Activated CD8-positive, alpha-beta T cell treated with anti-CD3 and anti-CD28 coated beads for 36 hours (primary cell): Measurements from ENCODE around the gene ASGR1. TPM values are rescaled to one million over a fixed set of nuclear protein-coding genes. Genes with fewer than 3 reads are reported as not detected.

ENCODE experiments used
- ATAC-seq: fragments of 200-7000 bp; cut with Tn5 transposase; one replicate; pipeline ENCODE4 v1.10.0; 2021; ENCODE audit warnings: mild to moderate bottlenecking, moderate library complexity
- CTCF ChIA-PET: fragments of 350-600 bp; sonication (Branson Sonifier 250); formaldehyde crosslinking; loops from one replicate; lab custom pipeline; 2021; ENCODE audit warnings: antibody characterized with exemption; lab: Charles Lee
- POLR2A ChIA-PET: fragments of 350-600 bp; sonication (Branson Sonifier 250); formaldehyde crosslinking; loops from one replicate; lab custom pipeline; 2021; ENCODE audit warnings: antibody characterized with exemption; lab: Charles Lee
- DNase-seq: peaks from one replicate; pipeline ENCODE4 v3.0.0-alpha.2; 2020
- H3K27ac Mint-ChIP-seq: one replicate; pipeline ENCODE4 v1.8.0; 2021; ENCODE audit warnings: mild to moderate bottlenecking, mixed read lengths
- H3K27me3 Mint-ChIP-seq: one replicate; pipeline ENCODE4 v1.8.0; 2021; ENCODE audit warnings: mixed read lengths
- H3K36me3 Mint-ChIP-seq: one replicate; pipeline ENCODE4 v1.8.0; 2021; ENCODE audit warnings: low read depth, mixed read lengths
- H3K4me1 Mint-ChIP-seq: one replicate; pipeline ENCODE4 v1.8.0; 2021; ENCODE audit warnings: low read depth, mixed read lengths
- H3K4me3 Mint-ChIP-seq: one replicate; pipeline ENCODE4 v1.8.0; 2021; ENCODE audit warnings: mild to moderate bottlenecking, moderate library complexity, mixed read lengths
- H3K9me3 Mint-ChIP-seq: one replicate; pipeline ENCODE4 v1.8.0; 2021; ENCODE audit warnings: mixed read lengths
- intact Hi-C: fragments of 100-400 bp; cut with micrococcal nuclease; formaldehyde crosslinking; loops from one replicate; pipeline ENCODE4 v1.10.0; 2022
- total RNA-seq, 2 experiments: library from RNA; stranded (reverse); gene quantifications; one replicate each; pipeline ENCODE4 v1.2.3, GENCODE V29; 2021
- TF ChIP-seq, protein P1 (sequence below): fragments of 200-600 bp; IDR thresholded peaks from one replicate; pipeline ENCODE4 v1.8.0; 2022; ENCODE audit warnings: antibody characterized with exemption, mild to moderate bottlenecking

ASGR1 gene
- total RNA-seq, 2 experiments from 2014 or later, result 2.6 to 3.9 TPM

DNA sequence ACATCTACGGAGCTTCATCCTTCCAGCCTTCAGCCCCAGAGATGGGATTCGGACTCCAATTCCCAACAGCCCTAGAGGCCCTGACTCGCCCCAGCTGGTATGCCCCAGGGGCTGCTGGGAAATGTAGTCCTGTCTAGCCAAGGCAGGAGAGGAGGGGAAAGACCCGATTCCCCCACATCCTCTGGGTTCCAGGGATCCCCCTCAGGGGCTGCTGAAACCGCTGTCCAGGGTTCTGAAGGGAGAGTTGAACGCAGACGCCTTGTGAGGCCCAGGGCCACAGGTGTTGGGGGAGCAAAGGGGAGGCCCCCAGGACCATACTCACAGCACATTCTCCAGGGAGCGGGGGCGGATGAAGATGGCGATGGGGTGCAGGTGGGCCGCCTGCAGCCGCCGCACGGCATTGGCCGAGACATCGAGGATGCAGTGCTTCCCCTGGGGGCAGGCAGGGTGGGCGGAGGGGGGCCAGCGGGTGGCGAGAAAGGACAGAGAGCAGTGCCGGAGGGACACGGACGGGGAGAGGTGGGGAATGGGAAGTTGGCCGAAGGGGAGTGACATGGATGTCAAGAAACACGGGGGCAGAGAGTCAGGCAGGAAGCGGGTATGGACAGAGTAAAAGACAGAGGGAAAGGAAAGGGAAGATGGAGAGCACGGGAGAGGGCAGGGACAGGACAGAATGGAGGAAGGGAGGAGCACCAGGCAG is 12.6 kb upstream of the ASGR1 start:
- ATAC-seq, result peak; percentile 83
- intact Hi-C loops, result no loop called here
- CTCF ChIA-PET, result no interaction called here
- H3K4me1 Mint-ChIP-seq, result no peaks in the 10 kb centered on the region
- DNase-seq, result peak; percentile 60
- no peaks in the 10 kb centered on the region for H3K36me3 Mint-ChIP-seq
- POLR2A ChIA-PET, result no interaction called here
- TF ChIP-seq, protein P1, sequence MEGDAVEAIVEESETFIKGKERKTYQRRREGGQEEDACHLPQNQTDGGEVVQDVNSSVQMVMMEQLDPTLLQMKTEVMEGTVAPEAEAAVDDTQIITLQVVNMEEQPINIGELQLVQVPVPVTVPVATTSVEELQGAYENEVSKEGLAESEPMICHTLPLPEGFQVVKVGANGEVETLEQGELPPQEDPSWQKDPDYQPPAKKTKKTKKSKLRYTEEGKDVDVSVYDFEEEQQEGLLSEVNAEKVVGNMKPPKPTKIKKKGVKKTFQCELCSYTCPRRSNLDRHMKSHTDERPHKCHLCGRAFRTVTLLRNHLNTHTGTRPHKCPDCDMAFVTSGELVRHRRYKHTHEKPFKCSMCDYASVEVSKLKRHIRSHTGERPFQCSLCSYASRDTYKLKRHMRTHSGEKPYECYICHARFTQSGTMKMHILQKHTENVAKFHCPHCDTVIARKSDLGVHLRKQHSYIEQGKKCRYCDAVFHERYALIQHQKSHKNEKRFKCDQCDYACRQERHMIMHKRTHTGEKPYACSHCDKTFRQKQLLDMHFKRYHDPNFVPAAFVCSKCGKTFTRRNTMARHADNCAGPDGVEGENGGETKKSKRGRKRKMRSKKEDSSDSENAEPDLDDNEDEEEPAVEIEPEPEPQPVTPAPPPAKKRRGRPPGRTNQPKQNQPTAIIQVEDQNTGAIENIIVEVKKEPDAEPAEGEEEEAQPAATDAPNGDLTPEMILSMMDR, result no peak
- no peak overlapping the region for H3K4me3 Mint-ChIP-seq
- H3K27ac Mint-ChIP-seq, result no peak overlapping the region
- H3K27me3 Mint-ChIP-seq, result no peaks in the 10 kb centered on the region
- no peaks in the 10 kb centered on the region for H3K9me3 Mint-ChIP-seq

DNA sequence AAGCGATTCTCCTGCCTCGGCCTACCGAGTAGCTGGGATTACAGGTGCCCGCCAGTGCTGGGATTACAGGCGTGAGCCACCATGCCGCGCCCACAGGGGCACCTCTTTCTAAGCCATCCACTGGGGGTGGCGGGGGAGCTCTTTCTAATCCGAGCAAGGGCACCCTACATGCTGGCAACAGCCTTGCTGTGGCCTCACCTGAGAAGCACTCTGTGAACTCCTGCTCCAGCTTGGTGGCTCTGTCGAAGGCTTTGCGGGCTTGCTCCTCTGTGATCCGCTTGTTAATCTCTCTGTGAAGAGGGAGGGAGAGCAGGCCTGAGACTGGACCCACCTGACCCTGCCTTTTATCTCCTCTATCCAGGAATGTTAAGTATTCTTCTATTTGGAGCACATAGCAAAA is 11.9 kb upstream of the ASGR1 start:
- H3K9me3 Mint-ChIP-seq, result no peaks in the 10 kb centered on the region
- DNase-seq (no peak), ATAC-seq (no peak)
- H3K27me3 Mint-ChIP-seq, result no peaks in the 10 kb centered on the region
- intact Hi-C loops, result no loop called here
- H3K36me3 Mint-ChIP-seq, result no peaks in the 10 kb centered on the region
- no peak overlapping the region for H3K27ac Mint-ChIP-seq
- ChIA-PET CTCF (interaction anchor here (1.0 kb wide), 1 partner anchor 145 kb away, joined by 5 read pairs; no protein-coding TSS in a partner anchor), POLR2A (no interaction called here)
- H3K4me1 Mint-ChIP-seq, result no peaks in the 10 kb centered on the region
- no peak overlapping the region for H3K4me3 Mint-ChIP-seq
- TF ChIP-seq, protein P1, result no peak

DNA sequence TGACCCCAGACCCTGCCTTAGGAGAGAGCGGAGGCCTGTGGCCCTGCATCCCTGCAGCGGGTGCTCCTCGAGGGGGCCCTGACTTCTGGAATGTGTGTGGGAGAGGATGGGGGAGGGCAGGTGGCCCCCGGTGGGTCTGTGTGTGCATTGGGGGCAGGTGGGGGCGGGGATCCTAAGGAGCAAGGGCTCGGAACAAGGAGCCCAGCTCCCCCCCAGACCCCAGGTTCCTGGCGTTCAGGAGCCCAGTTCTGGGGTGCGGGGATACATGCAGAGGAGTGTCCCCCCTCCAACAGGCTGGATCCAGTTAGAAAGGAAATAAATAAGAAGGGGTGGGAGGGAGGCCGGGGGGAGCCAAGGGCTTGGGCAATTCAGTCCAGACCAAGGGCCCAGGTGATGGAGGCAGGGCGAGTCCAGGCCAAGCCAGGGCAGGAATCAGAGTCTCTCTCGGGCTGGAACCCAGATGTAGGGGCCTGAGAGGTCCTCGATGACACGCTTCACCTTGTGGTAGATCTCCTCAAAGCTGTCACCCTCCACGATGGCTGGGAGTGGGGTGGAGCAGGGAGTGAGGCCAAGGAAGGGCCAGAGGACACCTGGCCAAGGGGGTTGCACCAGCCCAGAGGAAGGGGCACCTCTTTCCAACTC is 11.2 kb upstream of the ASGR1 start:
- Mint-ChIP-seq H3K4me1 (no peaks in the 10 kb centered on the region), H3K27ac (no peak overlapping the region), H3K4me3 (no peak overlapping the region), H3K36me3 (no peaks in the 10 kb centered on the region), H3K9me3 (no peaks in the 10 kb centered on the region), H3K27me3 (no peaks in the 10 kb centered on the region)
- CTCF ChIA-PET, result interaction anchor here (1.0 kb wide), 1 partner anchor 145 kb away, joined by 5 read pairs; no protein-coding TSS in a partner anchor
- POLR2A ChIA-PET, result no interaction called here
- DNase-seq (no peak), ATAC-seq (no peak)
- intact Hi-C loops, result no loop called here
- TF ChIP-seq, protein P1, result no peak

DNA sequence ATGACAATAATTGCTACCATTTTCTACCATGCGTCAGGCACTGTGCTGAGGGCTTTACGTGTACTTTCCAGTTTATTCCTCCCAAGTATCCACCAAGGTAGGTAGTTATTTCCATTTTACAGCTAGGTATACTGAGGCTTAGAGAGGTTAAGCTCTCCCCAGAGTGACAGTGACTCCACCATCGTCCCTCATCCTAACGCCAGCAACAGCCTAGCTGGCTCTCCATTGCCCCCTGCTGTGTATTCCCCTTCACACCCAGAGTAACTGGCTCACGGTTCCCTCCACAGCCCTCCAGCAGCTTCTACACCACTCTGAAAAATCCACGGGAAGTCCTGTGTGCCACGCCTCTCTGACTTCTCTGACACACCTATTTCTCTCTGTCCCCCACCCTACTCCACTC is 7.1 kb upstream of the ASGR1 start:
- Mint-ChIP-seq H3K27me3 (no peaks in the 10 kb centered on the region), H3K36me3 (no peaks in the 10 kb centered on the region), H3K9me3 (no peaks in the 10 kb centered on the region), H3K27ac (no peak overlapping the region), H3K4me1 (no peaks in the 10 kb centered on the region), H3K4me3 (no peak overlapping the region)
- TF ChIP-seq, protein P1, result no peak
- peak; percentile 69 for ATAC-seq
- peak; percentile 36 for DNase-seq
- POLR2A ChIA-PET, result interaction anchor here (0.5 kb wide), 1 partner anchor 22 kb away, joined by 4 read pairs; no protein-coding TSS in a partner anchor
- intact Hi-C loops, result no loop called here
- CTCF ChIA-PET, result interaction anchor here (0.7 to 1.7 kb wide), 6 partner anchors 9 to 141 kb away, joined by 3 to 9 read pairs (median 4); no protein-coding TSS in a partner anchor

DNA sequence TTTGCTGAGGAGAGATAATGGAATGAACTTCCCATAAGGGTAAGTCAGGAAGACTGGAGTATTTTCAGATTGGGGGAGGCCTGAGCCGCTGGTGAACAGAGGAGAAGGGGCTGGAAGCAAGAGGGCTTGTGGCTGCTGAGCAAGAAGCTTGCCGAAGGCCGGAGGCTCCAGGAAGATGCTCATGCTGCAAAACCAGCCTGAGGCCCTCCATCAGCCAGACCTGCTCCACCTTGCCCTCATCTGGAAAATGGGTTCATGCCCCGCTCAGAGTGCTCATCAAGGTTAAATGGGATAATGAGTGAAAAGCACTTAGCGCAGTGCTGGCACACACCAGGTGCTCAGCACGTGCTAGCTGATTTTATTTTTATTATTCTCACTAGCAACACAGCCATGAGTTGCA is 5.5 kb upstream of the ASGR1 start:
- Mint-ChIP-seq H3K27ac (no peak overlapping the region), H3K4me1 (no peaks in the 10 kb centered on the region), H3K9me3 (no peaks in the 10 kb centered on the region), H3K27me3 (no peaks in the 10 kb centered on the region), H3K36me3 (no peaks in the 10 kb centered on the region), H3K4me3 (no peak overlapping the region)
- TF ChIP-seq, protein P1, result no peak
- ATAC-seq (no peak), DNase-seq (no peak)
- intact Hi-C loops, result no loop called here
- POLR2A ChIA-PET, result no interaction called here
- CTCF ChIA-PET, result interaction anchor here (0.8 to 1.1 kb wide), 4 partner anchors 49 to 137 kb away, joined by 3 to 4 read pairs (median 3); no protein-coding TSS in a partner anchor
